Measurements from ENCODE around the gene FAIM2.

GRCh38 chr12:49872381-49872780, 31.3 kb downstream of the FAIM2 start:
- TF ChIP-seq CTCF (conservative IDR thresholded peaks at IDR 0.05 in 1 of 2, IDR thresholded peaks at IDR 0.05 in 1 of 2; ENCODE audit: low read depth in 1 of 2, low read length in 2 of 2) (no peak), EZH2 (IDR thresholded peaks at IDR 0.05; ENCODE audit: low read length, missing control alignments) (no peak)

Measured in fibroblast of lung (primary cell).